Ishikawa (cell line): ENCODE data around the gene ITLN1.

Source experiments
- CEBPB ChIP-seq: IDR thresholded peaks from 2 replicates; pipeline ENCODE4 v1.6.1; 2012
- CREB1 ChIP-seq: IDR thresholded peaks from 2 replicates; pipeline ENCODE4 v1.6.1; 2012; ENCODE audit warnings: low read depth
- EGR1 ChIP-seq: IDR thresholded peaks from 2 replicates; pipeline ENCODE4 v1.6.1; 2012
- EP300 ChIP-seq: IDR thresholded peaks from 2 replicates; pipeline ENCODE4 v1.6.1; 2012; ENCODE audit warnings: borderline replicate concordance
- NFIC ChIP-seq: IDR thresholded peaks from 2 replicates; pipeline ENCODE4 v1.6.1; 2012
- RAD21 ChIP-seq: IDR thresholded peaks from 2 replicates; pipeline ENCODE4 v1.6.1; 2012; ENCODE audit warnings: low read depth
- TAF1 ChIP-seq: IDR thresholded peaks from 2 replicates; pipeline ENCODE4 v1.6.1; 2012; ENCODE audit warnings: low read depth, mild to moderate bottlenecking
- TCF12 ChIP-seq: IDR thresholded peaks from 2 replicates; pipeline ENCODE4 v1.6.1; 2012; ENCODE audit warnings: low read depth
- TEAD4 ChIP-seq: IDR thresholded peaks from 2 replicates; pipeline ENCODE4 v1.6.1; 2012
- YY1 ChIP-seq: IDR thresholded peaks from 2 replicates; pipeline ENCODE4 v1.6.1; 2012; ENCODE audit warnings: low read depth
- ZBTB7A ChIP-seq: IDR thresholded peaks from 2 replicates; pipeline ENCODE4 v1.6.1; 2012; ENCODE audit warnings: low read depth
- TF ChIP-seq, protein P1 (sequence below): IDR thresholded peaks from 2 replicates; pipeline ENCODE4 v1.6.1; 2012; ENCODE audit warnings: low read depth, mild to moderate bottlenecking
- TF ChIP-seq, protein P2 (sequence below): IDR thresholded peaks from 2 replicates; pipeline ENCODE4 v1.6.1; 2012

DNA sequence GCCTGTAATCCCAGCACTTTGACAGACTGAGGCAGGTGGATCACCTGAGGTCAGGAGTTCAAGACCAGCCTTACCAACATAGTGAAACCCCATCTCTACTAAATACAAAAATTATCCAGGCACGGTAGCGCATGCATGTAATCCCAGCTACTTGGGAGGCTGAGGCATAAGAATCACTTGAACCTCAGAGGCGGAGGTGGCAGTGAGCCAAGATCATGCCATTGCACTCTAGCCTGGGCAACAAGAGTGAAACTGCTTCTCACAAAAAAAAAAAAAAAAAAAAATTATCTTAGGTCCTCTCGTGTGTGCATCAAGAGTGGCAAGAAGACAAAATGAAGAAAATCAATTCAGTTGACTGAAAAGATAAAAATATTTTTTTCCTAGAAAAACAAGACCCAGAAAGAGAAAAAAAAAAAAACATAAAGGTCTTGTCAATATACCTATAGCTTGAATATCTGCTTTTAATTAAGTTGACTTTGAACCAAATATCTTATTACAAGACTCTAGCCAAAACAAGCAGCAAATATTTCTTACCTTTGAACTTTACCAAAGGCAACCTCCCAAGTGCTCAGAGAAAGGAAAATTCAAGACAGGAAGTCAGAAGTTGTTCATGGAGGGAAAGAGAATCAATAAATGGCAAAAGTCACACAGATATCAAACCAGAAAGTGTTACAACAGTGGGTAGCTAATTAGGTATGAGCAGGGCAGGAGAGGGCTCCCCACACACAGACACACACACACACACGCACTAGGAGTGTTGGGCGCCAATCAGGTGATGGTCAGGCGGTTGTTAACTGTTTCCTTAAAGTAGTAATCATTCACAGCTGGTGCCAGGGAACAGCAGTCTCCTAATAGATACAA lies 40.0 kb upstream of the ITLN1 start:
- TF ChIP-seq RAD21 (no peak), EP300 (no peak), TCF12 (no peak), TAF1 (no peak), CREB1 (no peak), EGR1 (no peak), ZBTB7A (no peak), YY1 (no peak), CEBPB (no peak), NFIC (no peak), TEAD4 (no peak)
- TF ChIP-seq, protein P1, sequence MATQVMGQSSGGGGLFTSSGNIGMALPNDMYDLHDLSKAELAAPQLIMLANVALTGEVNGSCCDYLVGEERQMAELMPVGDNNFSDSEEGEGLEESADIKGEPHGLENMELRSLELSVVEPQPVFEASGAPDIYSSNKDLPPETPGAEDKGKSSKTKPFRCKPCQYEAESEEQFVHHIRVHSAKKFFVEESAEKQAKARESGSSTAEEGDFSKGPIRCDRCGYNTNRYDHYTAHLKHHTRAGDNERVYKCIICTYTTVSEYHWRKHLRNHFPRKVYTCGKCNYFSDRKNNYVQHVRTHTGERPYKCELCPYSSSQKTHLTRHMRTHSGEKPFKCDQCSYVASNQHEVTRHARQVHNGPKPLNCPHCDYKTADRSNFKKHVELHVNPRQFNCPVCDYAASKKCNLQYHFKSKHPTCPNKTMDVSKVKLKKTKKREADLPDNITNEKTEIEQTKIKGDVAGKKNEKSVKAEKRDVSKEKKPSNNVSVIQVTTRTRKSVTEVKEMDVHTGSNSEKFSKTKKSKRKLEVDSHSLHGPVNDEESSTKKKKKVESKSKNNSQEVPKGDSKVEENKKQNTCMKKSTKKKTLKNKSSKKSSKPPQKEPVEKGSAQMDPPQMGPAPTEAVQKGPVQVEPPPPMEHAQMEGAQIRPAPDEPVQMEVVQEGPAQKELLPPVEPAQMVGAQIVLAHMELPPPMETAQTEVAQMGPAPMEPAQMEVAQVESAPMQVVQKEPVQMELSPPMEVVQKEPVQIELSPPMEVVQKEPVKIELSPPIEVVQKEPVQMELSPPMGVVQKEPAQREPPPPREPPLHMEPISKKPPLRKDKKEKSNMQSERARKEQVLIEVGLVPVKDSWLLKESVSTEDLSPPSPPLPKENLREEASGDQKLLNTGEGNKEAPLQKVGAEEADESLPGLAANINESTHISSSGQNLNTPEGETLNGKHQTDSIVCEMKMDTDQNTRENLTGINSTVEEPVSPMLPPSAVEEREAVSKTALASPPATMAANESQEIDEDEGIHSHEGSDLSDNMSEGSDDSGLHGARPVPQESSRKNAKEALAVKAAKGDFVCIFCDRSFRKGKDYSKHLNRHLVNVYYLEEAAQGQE: no peak
- TF ChIP-seq, protein P2, sequence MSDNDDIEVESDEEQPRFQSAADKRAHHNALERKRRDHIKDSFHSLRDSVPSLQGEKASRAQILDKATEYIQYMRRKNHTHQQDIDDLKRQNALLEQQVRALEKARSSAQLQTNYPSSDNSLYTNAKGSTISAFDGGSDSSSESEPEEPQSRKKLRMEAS: no peak
